ENCODE measurements around the gene SRRM2.

The SRRM2 gene

GRCh38 chr16:2803545-2804195, 51.2 kb downstream of the SRRM2 start:
- no peak for DNase-seq

DNA sequence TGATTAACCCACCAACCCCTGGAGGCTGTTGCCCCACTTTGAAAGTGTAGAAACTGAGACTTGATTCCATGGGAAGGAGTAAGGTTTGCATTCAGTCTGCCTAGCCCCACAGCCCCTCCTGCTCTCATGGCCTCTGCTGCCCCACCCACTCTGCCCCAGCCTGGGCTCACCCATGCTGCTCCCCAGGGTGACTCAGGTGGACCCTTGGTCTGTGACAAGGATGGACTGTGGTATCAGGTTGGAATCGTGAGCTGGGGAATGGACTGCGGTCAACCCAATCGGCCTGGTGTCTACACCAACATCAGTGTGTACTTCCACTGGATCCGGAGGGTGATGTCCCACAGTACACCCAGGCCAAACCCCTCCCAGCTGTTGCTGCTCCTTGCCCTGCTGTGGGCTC, 52.3 kb downstream of the SRRM2 start:
- DNase-seq, result no peak

DNA sequence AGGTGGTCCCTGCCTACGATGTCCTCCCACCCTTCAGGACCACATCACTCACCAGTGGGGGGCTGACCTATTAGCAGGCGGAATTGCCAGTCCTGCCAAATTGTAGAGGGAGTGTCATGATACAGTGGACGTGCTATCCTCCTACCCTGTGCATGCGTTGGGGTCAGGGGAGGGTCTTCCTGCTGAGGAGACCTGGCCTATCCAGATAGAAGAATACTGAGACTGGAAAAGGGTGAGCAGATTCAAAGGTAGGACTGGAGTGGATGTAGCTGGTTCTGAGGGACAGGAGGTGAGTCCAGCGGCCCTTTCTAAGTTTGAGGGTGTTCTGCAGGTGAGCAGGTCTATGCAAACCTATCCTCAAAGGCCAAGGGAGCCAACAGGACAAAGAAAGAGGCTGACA, 53.8 kb downstream of the SRRM2 start:
- no peak for DNase-seq

- DNase-seq, result no peak
Observed at GRCh38 chr16:2808181-2808580, 55.7 kb downstream of the SRRM2 start.

- DNase-seq, result no peak
Observed at GRCh38 chr16:2809149-2809760, 56.8 kb downstream of the SRRM2 start.

- no peak for DNase-seq
Observed at GRCh38 chr16:2810651-2811050, 58.2 kb downstream of the SRRM2 start.

DNA sequence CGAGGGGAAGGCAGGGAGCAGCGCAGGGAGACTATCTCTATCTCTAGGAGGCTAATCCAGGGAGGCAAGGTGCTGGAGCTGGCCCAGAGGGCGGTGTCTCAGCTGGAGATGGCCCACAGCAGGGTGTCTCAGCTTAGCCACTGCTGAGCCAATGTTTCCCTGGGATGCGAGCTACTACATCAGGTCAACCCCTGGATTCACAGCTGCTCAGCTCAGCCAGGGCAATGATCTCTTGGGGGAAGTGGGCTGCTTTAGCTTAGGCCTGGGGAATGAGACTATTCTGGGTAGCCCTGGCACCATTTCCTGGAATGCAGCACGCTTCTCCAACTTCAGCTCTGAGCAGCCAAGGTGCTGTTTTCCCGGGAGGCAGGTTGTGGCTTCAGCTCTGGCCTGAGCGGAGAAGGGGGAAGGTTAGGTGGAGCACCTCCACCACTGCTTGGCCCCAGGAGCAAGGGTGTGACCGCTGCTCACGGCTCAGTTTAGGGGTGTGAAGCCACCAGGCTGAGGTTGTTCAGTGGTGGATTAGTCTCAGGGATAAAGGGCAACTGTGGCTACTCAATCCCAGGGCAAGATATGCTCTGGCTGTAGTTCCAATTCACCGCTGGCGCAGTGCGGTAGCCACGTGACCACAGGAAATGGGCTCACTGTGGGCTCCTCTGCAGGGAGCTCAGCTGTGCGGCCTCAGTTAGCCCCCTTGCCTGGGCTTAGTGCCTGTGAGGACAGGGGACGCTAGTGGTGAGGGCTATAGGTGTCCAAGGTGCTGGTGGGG, 59.4 kb downstream of the SRRM2 start:
- DNase-seq, result no peak

DNA sequence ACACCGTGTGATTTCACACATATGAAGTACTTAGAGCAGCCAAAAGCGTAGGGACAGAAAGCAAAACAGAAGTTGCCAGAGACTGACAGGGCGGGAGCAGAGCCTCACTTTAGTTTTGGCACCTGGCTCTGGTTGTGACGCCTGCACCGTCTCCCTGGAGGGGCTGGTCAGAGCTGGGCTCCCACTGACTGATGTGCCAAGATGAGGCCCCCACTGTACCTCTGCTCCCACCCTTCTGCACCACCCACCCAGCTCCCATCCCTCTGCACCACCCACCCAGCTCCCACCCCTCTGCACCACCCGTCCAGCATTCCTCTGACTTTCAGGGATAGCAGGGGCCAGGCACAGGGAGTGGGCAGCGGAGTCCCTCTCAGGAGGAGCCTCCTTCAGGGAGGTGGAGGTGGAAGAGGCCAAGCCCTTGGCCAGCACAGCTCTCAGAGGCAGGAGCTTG, 61.4 kb downstream of the SRRM2 start:
- no peak for DNase-seq

- no peak for DNase-seq
Observed at GRCh38 chr16:2814551-2815298, 62.3 kb downstream of the SRRM2 start.

GRCh38 chr16:2815299-2815771, 62.9 kb downstream of the SRRM2 start:
- no peak for DNase-seq

DNA sequence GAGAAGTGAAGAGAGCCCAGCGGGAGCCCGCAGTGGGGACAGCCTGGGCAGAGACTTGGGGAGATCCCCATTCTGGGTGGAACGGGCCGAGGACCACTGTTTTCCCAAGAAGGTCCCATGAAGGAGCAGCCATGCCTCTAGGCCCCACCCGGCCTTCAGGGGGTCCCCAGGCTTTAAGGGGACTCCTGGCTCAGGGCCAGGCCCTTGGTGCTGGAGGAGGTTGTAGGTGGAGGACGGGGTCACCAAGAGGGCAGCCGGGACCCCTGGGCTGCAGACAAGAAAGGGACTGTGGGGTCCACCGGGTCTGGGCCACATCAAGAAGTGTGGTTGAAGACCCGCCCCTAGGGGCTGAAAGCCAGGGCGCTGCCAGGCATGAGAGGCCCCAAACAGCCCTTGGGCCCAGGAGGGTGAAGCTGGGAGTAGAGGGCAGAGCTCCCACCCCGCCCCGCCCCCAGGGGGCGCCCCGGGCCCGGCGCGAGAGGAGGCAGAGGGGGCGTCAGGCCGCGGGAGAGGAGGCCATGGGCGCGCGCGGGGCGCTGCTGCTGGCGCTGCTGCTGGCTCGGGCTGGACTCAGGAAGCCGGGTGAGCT, 64.4 kb downstream of the SRRM2 start, which contains the start of gene PRSS21:
PRSS21 (plus strand) TSS at position 487 of the 589 bp plus-strand sequence; CDS start at position 519, 32 bp downstream.
- no peak for DNase-seq

DNA sequence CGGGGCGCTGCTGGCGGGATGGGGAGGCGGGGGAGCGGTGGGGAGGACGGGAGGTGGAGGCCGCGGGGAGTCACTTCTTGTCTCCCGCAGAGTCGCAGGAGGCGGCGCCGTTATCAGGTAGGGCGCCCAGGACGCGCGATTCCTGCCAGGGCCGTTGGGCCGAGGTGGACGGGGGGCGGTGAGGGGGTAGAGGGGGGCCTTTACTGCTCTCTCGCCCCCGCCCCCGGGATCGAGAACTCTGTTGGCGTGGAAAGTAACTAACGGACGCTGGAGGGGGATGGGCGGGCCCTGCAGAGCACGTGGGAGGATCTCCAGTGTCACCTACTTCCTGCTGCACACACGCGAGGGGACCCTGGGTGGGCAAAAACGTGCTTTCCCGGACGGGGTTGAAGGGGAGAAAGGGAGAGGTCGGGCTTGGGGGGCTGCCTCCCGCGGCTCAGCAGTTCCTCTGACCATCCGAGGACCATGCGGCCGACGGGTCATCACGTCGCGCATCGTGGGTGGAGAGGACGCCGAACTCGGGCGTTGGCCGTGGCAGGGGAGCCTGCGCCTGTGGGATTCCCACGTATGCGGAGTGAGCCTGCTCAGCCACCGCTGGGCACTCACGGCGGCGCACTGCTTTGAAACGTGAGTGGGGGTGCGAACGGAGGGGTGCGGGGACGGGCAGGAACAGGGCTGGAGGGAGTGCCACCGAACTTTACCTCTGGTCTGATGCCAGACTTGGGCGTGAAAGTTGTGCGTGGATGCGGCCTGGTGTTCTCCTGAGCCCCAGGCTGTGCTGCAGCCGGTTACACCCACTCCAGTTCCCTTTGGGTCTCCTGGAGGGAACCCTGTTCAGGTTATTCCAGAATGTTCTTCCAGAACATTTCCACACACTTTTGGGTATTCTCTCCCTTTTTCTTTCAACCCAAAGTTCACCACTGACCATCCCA, 65.2 kb downstream of the SRRM2 start:
- no peak for DNase-seq

GRCh38 chr16:2818272-2818876, 65.9 kb downstream of the SRRM2 start:
- DNase-seq, result no peak

DNA sequence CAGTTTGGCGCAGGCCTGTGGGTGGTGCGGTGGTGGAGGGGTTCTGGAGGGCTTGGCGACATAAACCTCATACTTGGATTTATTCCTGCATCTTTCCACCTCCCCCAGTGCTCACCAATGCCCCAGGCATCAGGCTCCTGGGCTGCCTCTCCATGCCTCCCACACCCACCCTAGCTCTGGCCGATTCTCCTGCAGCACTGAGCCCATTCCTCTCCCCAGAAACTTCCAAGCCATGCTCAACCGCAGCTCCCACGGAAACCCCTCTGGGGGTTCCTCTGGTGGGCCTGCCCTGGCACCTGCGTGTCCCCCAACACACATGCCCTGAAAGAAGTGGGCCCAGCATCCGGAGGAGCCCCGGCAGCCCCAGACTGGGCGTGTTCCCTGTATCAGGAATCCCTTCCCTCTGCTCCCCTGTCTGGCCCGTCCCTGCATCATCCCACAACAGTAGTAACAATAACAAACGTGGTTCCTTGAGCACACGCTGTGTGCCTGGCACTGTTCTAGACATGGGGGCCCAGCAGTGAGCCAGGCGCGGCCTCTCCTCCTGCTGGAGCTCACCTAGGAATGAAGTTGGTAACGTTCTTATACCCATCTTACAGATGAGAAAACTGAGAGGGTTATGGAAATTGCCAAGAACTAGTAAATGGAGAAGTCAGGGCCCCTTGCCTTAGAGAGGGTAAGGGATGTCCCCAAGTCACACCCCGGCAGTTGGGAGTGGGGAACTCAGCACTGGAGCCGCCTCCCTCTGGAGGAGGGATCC, 66.9 kb downstream of the SRRM2 start:
- DNase-seq, result no peak

DNA sequence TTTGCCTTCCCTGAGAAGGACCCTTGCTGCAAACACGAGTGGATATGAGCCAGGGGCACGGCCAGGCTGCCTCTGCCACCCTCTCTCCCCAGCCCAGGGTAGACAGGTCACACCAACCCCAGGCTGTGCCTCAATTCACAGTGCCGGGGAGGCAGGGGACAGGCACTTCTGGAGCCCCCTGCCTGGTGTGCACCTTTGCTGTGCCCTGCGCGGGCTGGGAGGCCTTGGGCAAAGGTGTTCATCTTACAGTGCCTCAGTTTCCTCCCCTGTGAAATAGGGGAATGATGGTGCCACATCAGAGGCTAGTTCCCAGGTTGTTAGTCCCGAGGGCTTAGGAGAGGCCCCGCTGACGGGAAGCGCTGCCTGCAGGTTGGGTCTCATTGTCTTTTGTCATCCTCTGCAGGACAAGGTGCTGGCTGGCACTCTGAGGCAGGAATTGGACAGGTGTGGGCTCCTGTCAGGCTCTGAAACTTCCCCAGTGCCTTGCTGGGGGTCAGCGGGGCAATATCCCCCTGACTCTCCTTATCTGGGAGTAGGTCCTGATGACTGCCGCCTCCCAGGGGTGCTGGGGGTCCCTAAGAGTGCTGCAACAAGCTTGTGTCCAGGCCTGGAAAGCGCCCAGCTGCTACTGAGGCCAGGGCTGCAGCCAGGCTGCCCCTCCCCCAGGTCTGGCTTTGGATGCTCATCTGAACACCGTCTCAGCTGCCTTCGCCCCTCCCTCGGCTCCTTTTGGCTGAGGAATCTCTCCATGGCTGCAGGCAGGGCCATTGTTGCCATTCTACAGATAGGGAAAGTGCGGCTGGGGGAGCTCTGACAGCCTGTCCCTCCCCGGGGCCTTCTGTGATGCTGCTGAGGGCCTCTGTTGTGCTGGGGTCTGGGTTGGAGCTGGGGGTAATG, 67.7 kb downstream of the SRRM2 start:
- DNase-seq, result no peak
